Jurkat, Clone E6-1 (cell line): ENCODE results near the gene STAT4.
"Not testable (repeated sequence)": the region's sequence is repeated elsewhere in the genome, so short reads cannot be mapped to it uniquely, and the experiment has no call there.

ENCODE experiments used
- DNase-seq: peaks from one replicate; pipeline ENCODE4 v3.0.0-alpha.2; 2011; ENCODE audit warnings: low read depth, low spot score
- H3K4me3 ChIP-seq: 2 replicates; pipeline ENCODE4 v1.5.1; 2011; ENCODE audit warnings: mild to moderate bottlenecking, low read length, control low read depth, moderate library complexity

STAT4 gene

DNA sequence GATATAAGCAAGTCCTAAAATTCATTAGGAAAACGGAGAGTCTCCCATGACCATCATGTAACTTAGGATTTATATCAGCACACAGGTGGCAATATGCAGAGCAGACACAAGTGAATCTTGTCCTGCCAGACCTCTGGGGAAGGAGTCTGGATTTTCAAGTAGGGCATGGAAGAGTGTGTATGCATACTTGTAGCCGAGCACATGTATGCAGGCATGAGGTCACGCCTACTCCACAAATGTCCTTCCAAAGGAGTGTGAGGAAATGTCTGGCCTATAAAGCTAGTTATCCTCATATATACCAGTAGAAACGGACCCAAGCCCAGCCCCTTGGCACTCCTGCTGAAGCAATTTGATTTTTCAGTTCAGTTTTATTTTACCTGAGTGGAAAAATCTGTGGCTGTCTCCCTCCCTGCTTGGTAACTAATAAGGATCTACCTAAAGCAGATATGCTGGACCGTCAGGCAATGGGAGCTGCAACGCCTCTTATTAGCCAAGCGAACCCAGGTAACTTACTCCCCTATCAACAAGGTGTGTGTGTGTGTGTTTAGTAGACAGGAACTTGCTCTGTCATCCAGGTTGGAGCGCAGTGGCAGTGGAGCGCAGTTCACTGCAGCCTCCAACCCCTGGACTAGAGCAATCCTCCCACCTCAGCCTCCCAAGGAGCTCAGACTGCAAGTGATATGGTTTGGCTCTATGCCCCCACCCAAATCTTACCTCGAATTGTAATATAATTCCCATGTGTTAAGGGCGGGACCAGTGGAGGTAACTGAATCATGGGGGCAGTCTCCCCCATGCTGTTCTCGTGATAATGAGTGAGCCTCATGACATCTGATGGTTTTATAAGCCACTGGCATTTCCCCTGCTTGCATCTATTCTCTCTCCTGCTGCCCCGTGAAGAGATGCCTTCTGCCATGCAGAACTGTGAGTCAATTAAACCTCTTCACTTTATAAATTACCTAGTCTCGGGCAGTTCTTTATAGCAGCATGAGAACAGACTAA, 139.6 kb downstream of the STAT4 start:
- no peak for DNase-seq
- no peak overlapping the region for H3K4me3 ChIP-seq

DNA sequence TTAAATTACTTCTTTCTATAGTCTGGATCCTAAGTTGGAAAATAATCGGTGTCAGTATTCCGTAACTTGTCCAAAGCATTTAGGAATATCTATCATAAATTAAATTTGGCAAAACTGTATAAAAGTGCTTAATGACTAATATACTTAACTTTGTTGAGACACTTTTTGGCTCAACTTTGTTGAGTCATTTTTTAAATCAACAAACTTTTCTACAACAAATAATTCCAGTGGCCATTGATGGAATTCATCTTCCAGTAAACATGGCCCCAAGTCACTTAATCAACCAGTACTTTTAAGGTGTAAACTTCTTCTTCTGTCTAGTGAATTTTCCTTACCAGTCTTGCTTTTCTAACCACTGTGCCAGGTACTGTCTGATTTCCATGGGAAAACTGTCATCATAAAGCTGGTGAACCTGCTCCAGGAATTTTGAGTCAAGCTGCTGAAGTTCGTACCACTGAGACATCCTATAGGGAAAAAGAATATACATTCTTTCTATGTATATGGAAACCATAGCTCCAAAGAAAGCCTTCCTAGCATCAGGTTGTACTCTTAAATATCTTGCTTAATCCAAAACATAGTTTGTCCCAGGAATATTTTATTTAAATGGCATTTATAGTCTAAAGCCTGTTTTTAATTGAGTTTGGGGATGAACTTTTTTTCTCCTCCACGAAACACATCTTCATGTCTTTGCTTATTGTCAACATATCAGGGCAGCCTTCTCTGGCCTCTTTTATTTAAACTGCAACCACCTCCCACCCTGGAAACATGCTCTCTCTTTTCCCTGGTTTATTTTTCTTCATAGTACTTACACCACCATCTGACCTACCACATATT, 141.0 kb downstream of the STAT4 start:
- no peak overlapping the region for H3K4me3 ChIP-seq
- DNase-seq = no peak

DNA sequence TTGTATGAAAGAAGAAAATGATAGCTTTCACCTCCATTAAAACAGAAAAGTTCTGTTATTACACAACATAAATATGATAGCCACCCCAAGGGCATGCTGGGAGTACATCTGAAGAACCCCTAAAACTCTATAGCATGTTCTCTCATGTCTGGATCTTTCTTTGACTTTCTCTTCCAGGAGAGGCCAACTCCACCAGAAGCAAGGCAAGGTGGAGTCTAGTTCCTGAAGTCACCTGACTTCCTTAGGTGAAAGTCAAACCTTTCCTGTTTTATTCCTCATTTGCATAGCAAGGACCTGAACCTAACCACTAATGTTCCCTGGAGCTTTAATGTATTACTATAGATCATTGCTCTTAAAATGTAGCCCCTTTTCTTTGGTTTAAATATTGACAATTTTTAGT, 142.5 kb downstream of the STAT4 start:
- H3K4me3 ChIP-seq = no peak overlapping the region
- DNase-seq = no peak

DNA sequence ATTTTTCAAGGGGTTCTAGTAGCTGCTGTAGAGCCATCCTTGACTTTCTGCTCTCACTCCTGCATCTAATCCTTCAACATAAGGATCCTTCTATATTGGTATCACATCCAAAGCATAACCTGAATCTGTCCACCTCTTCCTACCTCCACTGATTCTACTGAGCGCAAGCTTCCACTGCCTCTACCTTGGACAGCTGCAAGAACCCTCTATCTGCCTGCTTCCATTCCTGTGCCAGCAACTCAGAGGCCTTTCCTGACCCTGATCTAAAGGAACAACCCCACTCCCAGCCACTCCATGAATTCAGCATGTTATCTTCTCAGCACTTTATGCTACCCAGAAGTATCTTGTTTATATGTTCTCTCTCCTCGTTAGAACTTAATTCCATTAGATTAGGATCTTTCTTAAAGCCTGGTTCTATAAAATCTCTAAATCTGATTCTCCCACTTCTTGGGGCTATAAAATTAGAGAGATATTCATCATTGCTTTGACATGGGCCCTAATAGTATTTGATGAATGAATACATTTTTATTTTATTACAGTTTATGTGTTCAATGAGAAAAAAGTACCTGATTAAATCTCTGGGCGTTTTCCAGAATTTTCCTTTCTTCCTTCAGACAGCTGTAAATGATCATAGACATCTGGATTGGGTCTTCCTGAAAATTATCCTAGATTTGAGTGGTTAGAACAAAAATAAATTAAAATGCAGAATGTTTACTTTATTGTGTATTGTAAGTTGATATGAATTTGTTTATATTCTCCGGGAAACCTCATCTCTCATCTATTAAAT, 143.6 kb downstream of the STAT4 start:
- no peak overlapping the region for H3K4me3 ChIP-seq
- DNase-seq = no peak

DNA sequence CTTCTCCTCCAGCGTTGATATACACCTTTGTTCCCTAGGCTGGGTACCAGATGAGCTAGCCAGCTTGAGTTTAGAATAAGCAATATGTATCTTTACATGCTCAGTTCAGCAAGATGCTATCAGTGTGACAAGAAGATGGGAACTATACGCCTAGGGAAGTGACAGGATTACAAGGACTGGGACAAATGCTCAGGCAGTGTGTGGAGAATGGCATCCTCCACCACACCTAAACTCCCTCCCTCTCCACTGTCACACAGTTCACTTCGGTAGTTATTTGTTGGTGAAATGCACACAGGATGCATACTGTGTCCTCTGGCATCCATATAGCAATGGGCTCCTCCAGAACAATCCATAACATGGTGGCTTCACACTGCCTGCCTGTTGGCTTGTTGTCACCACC, 144.5 kb downstream of the STAT4 start:
- no peak overlapping the region for H3K4me3 ChIP-seq
- DNase-seq = no peak

DNA sequence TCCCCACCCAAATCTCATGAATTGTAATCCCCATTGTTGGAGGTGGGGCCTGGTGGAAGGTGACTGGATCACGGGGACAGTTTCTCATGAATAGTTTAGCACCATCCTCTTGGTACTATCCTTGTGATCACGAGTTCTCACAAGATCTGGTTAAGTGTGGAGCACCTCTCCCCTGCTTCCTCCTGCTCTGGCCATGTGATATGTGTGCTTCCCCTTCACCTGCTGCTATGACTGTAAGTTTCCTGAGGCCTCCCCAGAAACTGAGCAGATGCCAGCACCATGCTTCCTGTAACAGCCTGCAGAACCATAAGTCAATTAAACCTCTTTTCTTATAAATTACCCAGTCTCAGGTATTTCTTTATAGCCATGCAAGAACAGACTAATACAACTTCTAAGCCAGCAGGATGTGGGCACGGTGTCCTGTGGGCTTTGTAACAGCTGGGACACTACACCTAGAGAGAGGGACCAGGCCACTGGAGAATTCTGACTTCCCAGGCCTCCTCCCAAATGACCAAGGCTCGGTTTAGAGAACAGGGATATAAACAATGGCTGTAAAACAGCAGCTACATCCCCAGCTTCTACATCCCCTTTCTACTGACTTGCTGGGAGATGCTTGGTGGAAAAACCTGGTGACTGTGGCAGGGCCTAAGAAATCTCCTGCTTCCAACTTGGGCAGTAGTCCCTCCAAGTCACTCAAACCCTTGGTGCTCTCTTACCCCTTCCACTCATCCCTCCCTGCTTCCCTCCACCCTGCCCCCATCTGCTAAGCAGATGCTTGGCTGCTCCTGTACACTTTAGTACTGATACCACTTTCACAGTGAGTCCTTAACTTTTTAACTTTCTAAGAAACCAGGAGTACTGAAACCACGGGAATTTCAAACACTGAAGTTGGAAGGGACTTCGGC, 147.1 kb downstream of the STAT4 start:
- DNase-seq = no peak
- no peak overlapping the region for H3K4me3 ChIP-seq

DNA sequence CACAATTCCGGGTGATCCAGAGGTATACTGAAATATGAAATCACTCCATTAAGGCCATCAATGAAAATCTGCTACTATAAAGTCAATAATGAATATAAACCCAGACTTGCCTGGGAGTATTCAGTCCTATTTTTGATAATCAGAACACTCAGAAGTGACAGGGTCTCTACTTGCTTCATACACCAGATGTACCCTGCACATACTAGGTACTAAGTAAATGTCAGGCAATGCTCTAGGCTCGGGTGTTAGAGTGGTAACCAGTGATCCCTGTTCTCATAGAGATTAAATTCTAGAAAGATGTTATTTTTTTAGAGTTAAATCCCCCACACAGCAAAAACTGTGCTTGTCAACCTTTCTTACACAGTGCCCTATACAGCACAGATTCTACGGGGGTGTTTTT, 149.2 kb downstream of the STAT4 start:
- no peak for DNase-seq
- H3K4me3 ChIP-seq = no peak overlapping the region

DNA sequence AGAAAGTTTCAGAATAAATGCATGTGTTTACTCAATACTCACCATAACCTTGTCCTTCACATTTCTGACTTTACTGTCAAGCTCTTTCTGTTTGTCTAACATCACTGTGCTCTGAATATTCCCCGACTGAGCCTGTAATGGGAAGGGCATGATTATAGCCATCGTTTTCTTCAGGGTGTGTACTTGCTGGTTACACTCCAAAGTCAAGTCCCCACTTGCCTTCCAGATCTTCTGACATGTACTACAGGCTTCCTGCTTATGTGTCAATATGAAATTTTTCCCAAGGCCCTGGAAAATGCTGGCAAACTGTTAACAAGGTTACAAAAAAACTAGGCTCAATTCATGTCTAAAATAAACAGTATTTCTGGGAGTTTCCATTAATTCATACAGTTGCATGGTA, 149.8 kb downstream of the STAT4 start:
- H3K4me3 ChIP-seq = no peak overlapping the region
- no peak for DNase-seq

DNA sequence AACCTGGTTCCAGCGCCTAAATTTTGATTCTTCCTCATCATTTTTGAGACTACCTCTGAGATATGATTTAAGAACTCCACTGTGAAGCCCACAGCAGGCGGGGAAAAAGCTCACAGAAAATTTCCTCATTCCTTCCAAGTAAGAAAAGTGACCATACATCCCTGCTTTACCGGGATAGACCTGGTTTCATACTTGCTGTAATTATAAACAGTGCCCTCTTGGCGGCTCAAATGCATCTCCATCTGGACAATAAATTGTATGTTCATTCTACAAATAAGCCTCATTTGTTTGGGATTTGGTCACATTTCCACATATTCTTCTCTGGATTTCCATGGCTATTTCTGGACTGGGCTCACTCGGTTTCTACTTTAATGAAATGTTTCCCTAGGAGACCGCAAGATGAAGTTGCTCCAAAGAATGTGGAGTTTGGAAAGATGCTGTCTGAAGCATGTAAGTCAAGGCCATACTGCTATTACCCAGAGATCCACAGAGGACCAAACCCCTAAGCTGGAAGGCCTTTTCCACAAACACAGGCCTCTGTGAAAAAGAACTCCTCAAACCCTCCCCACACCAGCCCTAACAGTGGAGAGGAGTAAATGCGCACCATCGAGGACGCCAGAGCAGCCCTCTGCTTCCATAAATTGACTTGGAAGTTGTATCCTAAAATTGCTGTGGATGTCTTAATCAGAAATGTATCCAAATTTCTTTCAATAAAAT, 150.7 kb downstream of the STAT4 start:
- DNase-seq = no peak
- no peak overlapping the region for H3K4me3 ChIP-seq

DNA sequence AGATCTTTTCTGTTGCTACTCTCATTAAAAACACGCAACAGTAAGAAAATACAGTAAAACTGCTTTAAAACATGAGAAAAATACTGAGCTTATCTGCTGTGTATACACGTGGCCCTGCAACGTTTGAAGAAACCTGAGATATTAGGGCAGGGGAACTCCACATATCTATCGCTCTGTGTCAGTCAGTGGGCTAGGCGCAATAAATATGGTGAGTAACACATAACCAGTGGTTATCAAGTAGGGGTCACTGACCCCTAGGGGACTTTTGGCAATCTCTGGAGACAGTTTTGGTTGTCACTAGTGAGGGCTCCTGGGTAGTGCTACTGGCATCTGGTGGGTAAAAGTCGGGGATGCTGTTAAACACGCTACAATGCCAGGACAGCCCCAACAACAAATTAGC, 151.7 kb downstream of the STAT4 start:
- DNase-seq = no peak
- no peak overlapping the region for H3K4me3 ChIP-seq

DNA sequence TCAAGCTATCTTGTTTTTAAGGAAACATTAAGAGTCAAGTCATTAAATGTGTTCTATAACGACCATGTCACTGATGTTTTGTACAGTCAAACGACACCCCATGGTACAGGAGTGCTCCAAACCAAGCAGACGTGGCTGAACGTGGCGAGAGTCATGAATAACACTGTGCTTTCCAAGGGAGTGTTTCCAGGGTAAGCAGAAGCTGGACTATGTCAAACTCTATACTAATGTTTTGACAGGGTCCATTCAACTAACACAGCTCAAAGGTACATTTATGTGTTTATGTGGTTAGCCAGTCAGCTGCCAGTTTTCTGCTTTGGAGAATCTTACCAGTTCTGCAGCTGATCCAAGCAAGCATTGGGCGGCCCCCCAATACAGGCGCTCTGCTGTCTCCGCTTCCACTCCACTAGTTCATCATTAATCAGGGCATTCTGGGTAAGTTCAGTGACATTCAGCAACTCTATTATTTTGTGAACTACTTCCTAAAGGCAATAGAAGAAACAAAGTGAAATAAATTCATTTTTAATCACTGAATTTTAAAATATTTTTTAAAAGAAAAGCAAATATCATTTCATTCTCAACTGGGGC, 153.2 kb downstream of the STAT4 start:
- H3K4me3 ChIP-seq = no peak overlapping the region
- no peak for DNase-seq

DNA sequence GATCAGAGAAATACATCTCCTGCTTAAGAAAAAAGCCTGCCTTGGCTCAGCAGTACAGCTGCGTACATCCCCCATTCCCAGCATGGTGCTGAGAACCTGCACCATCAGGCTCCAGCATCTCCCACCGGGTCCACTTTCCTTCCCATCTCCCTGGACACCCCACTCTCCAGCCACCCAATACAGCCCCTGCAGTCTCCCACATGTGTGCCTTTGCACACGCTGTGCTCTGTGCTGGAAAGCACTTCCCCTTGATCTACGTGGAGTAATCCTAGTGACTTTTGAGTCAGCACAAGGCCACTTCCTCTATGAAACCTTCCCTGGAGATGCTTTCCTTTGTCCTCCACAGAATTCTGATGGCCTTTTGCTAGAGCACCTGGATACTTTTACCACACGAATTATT, 153.8 kb downstream of the STAT4 start:
- DNase-seq = no peak

DNA sequence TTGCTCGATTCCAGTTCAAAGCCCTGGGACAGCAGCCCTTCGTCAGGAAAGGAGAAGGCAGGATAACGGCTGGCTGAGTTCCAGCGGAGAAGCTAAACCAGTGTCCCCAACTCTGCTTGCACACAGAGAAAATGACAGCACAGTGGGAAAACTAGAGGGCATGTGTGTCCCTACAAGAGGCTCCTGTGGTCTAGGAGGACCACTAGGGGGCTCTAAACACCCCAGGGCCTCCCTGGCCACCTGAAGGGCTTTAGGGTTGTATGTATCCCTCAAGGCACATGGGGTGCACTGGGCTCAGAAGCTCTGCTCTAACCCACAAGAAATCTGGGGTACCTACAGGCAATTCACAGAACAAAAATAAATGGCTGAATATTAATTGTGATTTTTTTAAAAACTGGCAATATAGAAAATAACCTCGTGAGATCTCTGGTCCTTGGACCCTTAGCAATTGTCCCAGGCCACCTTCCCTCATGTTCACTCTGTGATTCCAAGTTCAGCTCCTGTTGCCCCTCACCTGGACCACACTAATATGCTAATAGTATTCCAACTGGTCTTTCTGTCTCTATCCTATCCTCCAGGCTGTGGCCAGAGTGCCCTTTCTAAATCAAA, 154.4 kb downstream of the STAT4 start:
- peak; percentile 47 for DNase-seq
- no peak overlapping the region for H3K4me3 ChIP-seq

More for the DNA sequence above, 153.8 kb downstream of the STAT4 start:
- H3K4me3 ChIP-seq = no peak overlapping the region

DNA sequence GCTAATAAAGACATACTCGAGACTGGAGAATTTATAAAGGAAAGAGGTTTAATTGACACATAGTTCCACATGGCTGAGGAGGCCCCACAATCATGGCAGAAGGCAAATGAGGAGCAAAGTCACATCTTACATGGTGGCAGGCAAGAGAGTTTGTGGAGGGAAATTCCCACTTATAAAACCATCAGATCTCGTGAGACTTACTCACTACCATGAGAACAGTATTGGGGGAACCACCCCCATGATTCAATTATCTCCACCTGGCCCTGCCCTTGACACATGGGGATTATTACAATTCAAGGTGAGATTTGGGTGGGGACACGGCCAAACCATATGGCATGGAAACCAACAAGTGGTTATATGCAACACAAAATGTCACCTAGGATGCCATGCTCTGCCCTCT, 155.5 kb downstream of the STAT4 start:
- H3K4me3 ChIP-seq = not testable (repeated sequence)

DNA sequence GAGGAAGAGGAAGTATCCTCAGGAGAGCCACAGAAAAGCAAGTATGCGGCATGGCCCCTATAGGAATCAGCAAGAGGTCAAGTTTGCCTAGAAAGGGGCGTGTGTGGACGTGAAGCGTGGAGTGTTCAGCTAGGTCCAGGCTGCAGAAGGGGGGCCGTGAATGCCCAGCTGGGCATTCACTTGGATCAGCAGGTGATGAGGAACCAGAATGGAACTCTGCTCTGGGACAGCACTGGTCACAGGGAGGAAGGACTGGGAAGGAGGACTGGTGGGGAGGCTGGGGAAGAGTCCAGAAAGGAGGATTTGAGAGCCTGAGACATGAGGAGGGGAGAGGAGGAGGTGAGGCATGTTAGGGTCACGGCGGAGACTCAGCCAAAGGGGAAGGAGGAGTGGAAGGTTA, 156.6 kb downstream of the STAT4 start:
- no peak for DNase-seq

More for the DNA sequence above, 155.5 kb downstream of the STAT4 start:
- not testable (repeated sequence) for DNase-seq

DNA sequence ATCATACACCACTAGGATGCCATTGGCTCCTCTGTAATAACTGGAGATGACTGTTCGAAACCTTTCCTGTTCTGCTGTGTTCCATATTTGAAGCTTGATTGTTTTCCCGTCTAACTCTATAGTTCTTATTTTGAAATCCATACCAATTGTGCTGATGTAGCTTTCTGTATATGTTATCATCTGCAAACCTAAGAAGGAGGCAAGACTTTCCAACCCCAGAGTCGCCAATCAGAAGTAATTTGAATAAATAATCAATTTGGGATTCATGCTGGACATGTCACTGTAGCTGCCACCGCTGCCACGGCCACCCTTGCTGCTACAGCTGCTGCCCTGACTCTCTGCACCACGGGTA, 157.5 kb downstream of the STAT4 start:
- no peak for DNase-seq
- H3K4me3 ChIP-seq = no peak overlapping the region

More for the DNA sequence above, 156.6 kb downstream of the STAT4 start:
- no peak overlapping the region for H3K4me3 ChIP-seq

DNA sequence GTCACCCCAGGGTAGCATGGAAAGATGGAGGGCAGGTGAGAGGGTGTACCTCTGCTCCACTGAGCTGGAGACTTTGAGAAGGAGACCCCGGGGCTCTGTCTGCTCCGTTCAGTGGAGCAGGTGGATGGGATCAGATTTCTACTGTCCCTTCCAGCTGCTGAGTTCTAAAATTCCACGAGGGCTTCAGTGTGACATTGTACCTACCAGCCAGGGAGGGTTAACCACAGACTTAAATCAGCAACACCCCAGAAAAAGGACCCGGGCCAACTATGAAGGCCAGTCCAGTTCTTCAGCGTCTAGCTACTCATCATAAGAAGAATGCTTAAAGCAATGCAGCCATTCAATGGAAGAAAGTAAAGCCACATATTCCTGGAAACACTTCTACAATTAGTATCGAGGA, 160.7 kb downstream of the STAT4 start:
- DNase-seq = no peak
- no peak overlapping the region for H3K4me3 ChIP-seq
